ENCODE results near the gene CHCHD3.
"Not testable (repeated sequence)": the region's sequence is repeated elsewhere in the genome, so short reads cannot be mapped to it uniquely, and the experiment has no call there.

CHCHD3 gene

GRCh38 chr7:133009426-133010252, 72.3 kb downstream of the CHCHD3 start:
- FAIRE-seq (no peak), DNase-seq (ENCODE audit: low spot score) (no peak)

GRCh38 chr7:133007961-133008360, 73.9 kb downstream of the CHCHD3 start:
- DNase-seq (ENCODE audit: low spot score) (no peak), FAIRE-seq (no peak)

- DNase-seq (ENCODE audit: low spot score) (no peak), FAIRE-seq (no peak)
Measured at GRCh38 chr7:133003052-133003910, 78.6 kb downstream of the CHCHD3 start.

- FAIRE-seq (no peak), DNase-seq (ENCODE audit: low spot score) (no peak)
Measured at GRCh38 chr7:133001727-133002126, 80.2 kb downstream of the CHCHD3 start.

- FAIRE-seq (no peak), DNase-seq (ENCODE audit: low spot score) (no peak)
Measured at GRCh38 chr7:132999845-133000244, 82.0 kb downstream of the CHCHD3 start.

GRCh38 chr7:132998763-132999162, 83.1 kb downstream of the CHCHD3 start:
- no peak for FAIRE-seq
- DNase-seq (ENCODE audit: low spot score) = no peak

GRCh38 chr7:132997505-132997904, 84.4 kb downstream of the CHCHD3 start:
- FAIRE-seq (no peak), DNase-seq (ENCODE audit: low spot score) (no peak)

GRCh38 chr7:132996581-132997242, 85.2 kb downstream of the CHCHD3 start:
- FAIRE-seq = no peak
- no peak for DNase-seq (ENCODE audit: low spot score)

GRCh38 chr7:132993377-132994013, 88.4 kb downstream of the CHCHD3 start:
- DNase-seq (ENCODE audit: low spot score) = no peak
- no peak for FAIRE-seq

GRCh38 chr7:132991615-132992587, 90.0 kb downstream of the CHCHD3 start:
- FAIRE-seq (no peak), DNase-seq (ENCODE audit: low spot score) (no peak)

GRCh38 chr7:132988117-132988516, 93.8 kb downstream of the CHCHD3 start:
- FAIRE-seq = no peak

GRCh38 chr7:132980402-132980801, 101.5 kb downstream of the CHCHD3 start:
- DNase-seq (ENCODE audit: low spot score) = no peak

More at GRCh38 chr7:132988117-132988516, 93.8 kb downstream of the CHCHD3 start:
- DNase-seq (ENCODE audit: low spot score) = no peak

GRCh38 chr7:132979524-132979923, 102.4 kb downstream of the CHCHD3 start:
- FAIRE-seq (no peak), DNase-seq (ENCODE audit: low spot score) (no peak)

More at GRCh38 chr7:132980402-132980801, 101.5 kb downstream of the CHCHD3 start:
- FAIRE-seq = no peak

GRCh38 chr7:132977234-132977633, 104.7 kb downstream of the CHCHD3 start:
- DNase-seq (ENCODE audit: low spot score) (no peak), FAIRE-seq (no peak)

- FAIRE-seq = no peak
- no peak for DNase-seq (ENCODE audit: low spot score)
Measured at GRCh38 chr7:132972745-132973144, 109.1 kb downstream of the CHCHD3 start.

- DNase-seq (ENCODE audit: low spot score) = no peak
- no peak for FAIRE-seq
Measured at GRCh38 chr7:132970257-132970656, 111.6 kb downstream of the CHCHD3 start.

- no peak for DNase-seq (ENCODE audit: low spot score)
- no peak for FAIRE-seq
Measured at GRCh38 chr7:132969520-132969919, 112.4 kb downstream of the CHCHD3 start.

- not testable (repeated sequence) for DNase-seq (ENCODE audit: low spot score); FAIRE-seq
Measured at GRCh38 chr7:132967470-132967848, 114.4 kb downstream of the CHCHD3 start.

GRCh38 chr7:132966754-132967469, 115.0 kb downstream of the CHCHD3 start:
- DNase-seq (ENCODE audit: low spot score) (no peak), FAIRE-seq (no peak)
